GM12873 (cell line): ENCODE measurements around the gene BZW1.

Experiments
- CTCF ChIP-seq: IDR thresholded peaks from 2 replicates; pipeline ENCODE4 v1.5.1; 2012; ENCODE audit warnings: low read depth, mild to moderate bottlenecking, moderate library complexity, low read length, control low read depth; ENCODE audit not compliant: insufficient read depth; ENCODE audit errors: missing control alignments

Gene BZW1

DNA sequence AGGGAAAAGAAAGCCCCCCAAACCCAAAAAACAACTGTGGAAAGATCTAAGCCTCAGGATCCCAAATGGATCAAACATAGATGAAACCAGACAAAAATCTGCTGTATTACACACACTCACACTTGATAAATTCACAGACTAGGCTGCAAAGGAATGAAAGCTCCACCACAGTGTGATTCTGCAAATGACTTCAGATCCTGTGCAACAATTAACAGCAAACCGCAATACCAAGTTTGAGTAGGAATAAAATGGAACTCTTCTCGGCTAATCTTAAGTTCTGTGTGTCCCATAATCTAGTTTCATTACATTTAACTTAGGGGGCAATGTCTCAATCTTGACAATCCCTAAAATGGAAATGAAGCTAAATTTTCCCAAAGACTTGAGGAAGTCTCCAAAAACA, 40.9 kb downstream of the BZW1 start:
- TF ChIP-seq CTCF, result no peak

GRCh38 chr2:200856806-200857205, 45.1 kb downstream of the BZW1 start:
- TF ChIP-seq CTCF, result no peak

- TF ChIP-seq CTCF, result no peak
These were observed 48.5 kb downstream of the BZW1 start for GRCh38 chr2:200860092-200860795.

DNA sequence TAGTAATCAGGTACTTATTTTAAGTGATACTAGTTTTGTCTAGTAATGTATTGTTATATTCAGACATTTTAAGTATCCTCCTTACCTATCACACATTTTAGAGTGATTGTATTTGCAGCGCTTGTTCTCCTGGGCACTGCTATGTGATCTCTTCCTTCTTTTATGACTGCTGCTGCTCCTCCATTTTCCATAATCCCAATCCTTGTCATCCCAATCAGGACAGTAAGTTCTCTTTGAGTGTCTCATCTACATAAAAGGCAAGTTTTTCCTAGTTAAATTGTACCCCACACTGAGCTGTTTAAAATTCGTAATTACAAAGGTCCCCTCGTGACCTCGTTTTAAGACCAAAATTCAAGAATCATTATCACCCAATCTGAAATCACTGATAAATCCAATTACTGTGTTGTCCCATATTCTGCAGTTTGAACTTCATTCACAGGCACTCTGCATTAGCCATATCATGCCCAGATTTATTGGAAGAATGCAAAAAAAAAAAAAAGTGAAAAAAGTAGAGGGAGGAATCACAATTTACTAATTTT, 50.0 kb downstream of the BZW1 start:
- TF ChIP-seq CTCF, result no peak

DNA sequence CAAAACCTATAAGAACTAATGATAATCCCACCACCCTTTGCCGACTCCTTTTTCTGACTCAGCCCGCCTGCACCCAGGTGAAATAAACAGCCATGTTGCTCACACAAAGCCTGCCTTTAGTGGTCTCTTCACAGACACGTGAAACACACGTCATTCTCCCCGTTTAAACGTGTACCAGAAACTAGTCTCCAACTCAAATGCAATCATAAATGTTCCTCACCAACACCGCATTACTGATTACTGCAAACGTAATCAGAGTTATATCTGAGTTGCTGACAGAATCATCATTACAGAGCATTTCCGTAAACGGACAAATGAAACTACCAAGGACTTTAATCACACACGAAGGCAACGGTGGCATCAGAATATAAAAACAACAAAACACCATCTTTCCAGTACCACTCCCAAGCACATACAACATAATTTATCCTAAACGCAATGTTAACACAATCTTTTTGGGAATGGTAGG, 50.9 kb downstream of the BZW1 start:
- TF ChIP-seq CTCF, result no peak

DNA sequence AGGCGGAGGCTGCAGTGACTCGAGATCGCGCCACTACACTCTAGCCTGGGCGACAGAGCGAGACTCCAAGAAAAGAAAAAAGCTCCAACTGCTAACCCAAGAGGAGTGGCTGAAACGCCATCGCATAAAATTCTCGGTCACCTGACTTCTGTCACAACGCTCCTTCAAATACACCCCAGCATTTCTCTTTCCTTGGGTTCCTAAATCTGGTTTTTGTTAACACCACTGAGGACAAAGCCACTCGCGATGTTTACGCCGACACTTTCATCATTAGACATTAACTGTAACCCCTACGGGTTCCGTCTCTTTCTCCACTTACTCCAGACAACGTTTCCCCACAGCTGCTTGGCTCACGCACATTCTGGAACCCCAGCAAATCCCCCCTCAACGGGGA, 52.1 kb downstream of the BZW1 start:
- no peak for TF ChIP-seq CTCF

DNA sequence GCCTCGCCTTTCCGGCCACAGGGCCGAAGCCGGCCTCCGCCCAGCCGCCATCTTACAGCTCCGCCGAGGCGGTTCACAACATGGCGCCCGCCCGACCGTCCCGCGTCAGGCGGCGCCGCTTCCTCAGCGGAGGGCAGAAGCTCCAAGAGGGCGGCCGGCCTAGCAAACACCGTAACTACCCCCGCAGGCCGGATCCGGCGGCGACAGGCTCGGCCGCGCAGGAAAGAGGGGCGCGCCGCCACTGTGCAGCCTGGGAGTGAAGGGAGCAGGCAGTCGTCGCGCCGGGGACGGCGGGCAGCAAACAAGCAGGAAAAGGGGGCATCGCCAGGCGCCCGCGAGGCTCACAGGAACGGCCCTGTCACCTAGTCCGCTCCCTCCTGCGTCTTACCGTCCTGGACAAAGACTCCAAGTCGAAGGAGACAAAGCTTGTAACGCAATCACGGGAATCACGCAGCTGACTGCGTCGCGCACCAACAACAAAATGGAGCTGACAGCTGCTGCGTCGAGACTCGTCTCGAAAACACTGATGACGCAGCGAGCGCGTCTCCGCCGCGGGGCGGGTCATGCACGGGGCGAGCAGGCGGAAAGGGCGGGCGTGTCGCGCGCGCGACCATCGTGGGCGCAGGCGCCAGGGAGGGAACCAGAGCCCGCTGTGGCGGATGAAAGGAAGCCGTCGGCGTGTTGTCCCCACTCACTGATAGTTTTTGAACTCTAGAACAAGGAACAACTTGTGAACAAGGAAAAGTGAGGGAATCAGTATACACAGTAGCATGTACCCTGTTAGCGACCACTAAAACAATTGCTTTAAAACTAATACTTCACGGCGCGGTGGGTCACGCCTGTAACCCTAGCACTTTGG, 52.7 kb downstream of the BZW1 start, which contains the start of gene CLK1:
CLK1 (minus strand) TSS at position 483 of the 859 bp plus-strand sequence. CDS start 2,796 bp downstream, outside the sequence.
- no peak for TF ChIP-seq CTCF
